ENCODE measurements around the gene FUNDC2. TPM values are rescaled to one million over a fixed set of nuclear protein-coding genes. Genes with fewer than 3 reads are reported as not detected.
A peak's percentile ranks its signal among the peaks of the same experiment; 100 is the strongest.

Gene FUNDC2
- total RNA-seq, 2 donors from 2014 or later: 68.3 to 71.4 TPM

GRCh38 chrX:155023907-155024833, 2.5 kb upstream of the FUNDC2 start:
- TF ChIP-seq, protein P1, sequence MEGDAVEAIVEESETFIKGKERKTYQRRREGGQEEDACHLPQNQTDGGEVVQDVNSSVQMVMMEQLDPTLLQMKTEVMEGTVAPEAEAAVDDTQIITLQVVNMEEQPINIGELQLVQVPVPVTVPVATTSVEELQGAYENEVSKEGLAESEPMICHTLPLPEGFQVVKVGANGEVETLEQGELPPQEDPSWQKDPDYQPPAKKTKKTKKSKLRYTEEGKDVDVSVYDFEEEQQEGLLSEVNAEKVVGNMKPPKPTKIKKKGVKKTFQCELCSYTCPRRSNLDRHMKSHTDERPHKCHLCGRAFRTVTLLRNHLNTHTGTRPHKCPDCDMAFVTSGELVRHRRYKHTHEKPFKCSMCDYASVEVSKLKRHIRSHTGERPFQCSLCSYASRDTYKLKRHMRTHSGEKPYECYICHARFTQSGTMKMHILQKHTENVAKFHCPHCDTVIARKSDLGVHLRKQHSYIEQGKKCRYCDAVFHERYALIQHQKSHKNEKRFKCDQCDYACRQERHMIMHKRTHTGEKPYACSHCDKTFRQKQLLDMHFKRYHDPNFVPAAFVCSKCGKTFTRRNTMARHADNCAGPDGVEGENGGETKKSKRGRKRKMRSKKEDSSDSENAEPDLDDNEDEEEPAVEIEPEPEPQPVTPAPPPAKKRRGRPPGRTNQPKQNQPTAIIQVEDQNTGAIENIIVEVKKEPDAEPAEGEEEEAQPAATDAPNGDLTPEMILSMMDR (conservative IDR thresholded peaks at IDR 0.05): no peak
- no peaks in the 10 kb centered on the region for H3K4me1 ChIP-seq (ENCODE audit: control insufficient read depth, insufficient read depth, low read length)
- 96% methylated on average over 5 of the region's 6 CpGs; no CpG with 5 or more reads in 1 of the 2 experiments for WGBS, 2 experiments (ENCODE audit: insufficient coverage in 1 of 2, insufficient read length in 1 of 2)
- no peak for DNase-seq
- H3K4me3 Mint-ChIP-seq: no peak overlapping the region
- H3K27ac Mint-ChIP-seq: no peak overlapping the region
- peaks cover 10% of the 10 kb centered on the region for H3K4me1 Mint-ChIP-seq
- no peaks in the 10 kb centered on the region for H3K9me3 ChIP-seq (ENCODE audit: control insufficient read depth, low read length)
- H3K36me3 Mint-ChIP-seq (ENCODE audit: low read depth): no peaks in the 10 kb centered on the region
- no peaks in the 10 kb centered on the region for H3K27me3 ChIP-seq (ENCODE audit: control insufficient read depth, insufficient read depth, low read length, poor library complexity, severe bottlenecking)
- H3K36me3 ChIP-seq (ENCODE audit: control insufficient read depth, insufficient read depth, low read length): no peaks in the 10 kb centered on the region
- H3K27ac ChIP-seq (ENCODE audit: low read depth, low read length): no peak overlapping the region
- no peak overlapping the region for H3K4me3 ChIP-seq (ENCODE audit: low read length)
- no peaks in the 10 kb centered on the region for H3K27me3 Mint-ChIP-seq (ENCODE audit: insufficient read depth)
- H3K9ac ChIP-seq (ENCODE audit: extremely low read depth, low read length, poor library complexity, severe bottlenecking): no peak overlapping the region
- H3K9me3 Mint-ChIP-seq: peaks cover 39% of the 10 kb centered on the region

DNA sequence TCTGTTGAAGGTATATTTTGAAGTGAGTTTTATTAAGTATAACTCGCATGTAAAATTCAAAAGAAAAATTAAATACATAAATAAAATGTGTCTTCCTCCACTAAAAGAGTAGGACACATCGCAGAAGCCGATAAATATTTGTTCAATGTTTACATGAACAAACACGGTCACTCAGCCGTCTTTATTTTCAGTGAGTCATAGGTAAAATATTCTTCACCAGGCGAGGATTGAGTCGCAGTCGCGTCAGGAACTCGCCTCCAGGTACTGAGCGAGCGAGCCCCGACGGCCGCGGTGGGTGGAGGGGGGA, 271 bp upstream of the FUNDC2 start:
- TF ChIP-seq, protein P1 (conservative IDR thresholded peaks at IDR 0.05): no peak
- no peaks in the 10 kb centered on the region for H3K36me3 ChIP-seq (ENCODE audit: control insufficient read depth, insufficient read depth, low read length)
- peak overlapping the region; percentile 89 for H3K4me3 ChIP-seq (ENCODE audit: low read length)
- H3K36me3 Mint-ChIP-seq (ENCODE audit: low read depth): no peaks in the 10 kb centered on the region
- peak overlapping the region; percentile 93 for H3K27ac ChIP-seq (ENCODE audit: low read depth, low read length)
- peaks cover 48% of the 10 kb centered on the region for H3K9me3 Mint-ChIP-seq
- 2% methylated on average over 15 of the region's 16 CpGs; no CpG with 5 or more reads in 1 of the 2 experiments for WGBS, 2 experiments (ENCODE audit: insufficient coverage in 1 of 2, insufficient read length in 1 of 2)
- H3K4me3 Mint-ChIP-seq: peak overlapping the region; percentile 75
- H3K4me1 ChIP-seq (ENCODE audit: control insufficient read depth, insufficient read depth, low read length): no peaks in the 10 kb centered on the region
- peak overlapping the region; percentile 93 for H3K27ac Mint-ChIP-seq
- no peaks in the 10 kb centered on the region for H3K9me3 ChIP-seq (ENCODE audit: control insufficient read depth, low read length)
- peak overlapping the region; percentile 89 for H3K9ac ChIP-seq (ENCODE audit: extremely low read depth, low read length, poor library complexity, severe bottlenecking)
- DNase-seq: no peak
- no peaks in the 10 kb centered on the region for H3K27me3 Mint-ChIP-seq (ENCODE audit: insufficient read depth)
- no peaks in the 10 kb centered on the region for H3K27me3 ChIP-seq (ENCODE audit: control insufficient read depth, insufficient read depth, low read length, poor library complexity, severe bottlenecking)
- H3K4me1 Mint-ChIP-seq: peaks cover 10% of the 10 kb centered on the region

- 20% methylated on average over 10 of the region's 14 CpGs; no CpG with 5 or more reads in 1 of the 2 experiments for WGBS, 2 experiments (ENCODE audit: insufficient coverage in 1 of 2, insufficient read length in 1 of 2)
- TF ChIP-seq, protein P1 (conservative IDR thresholded peaks at IDR 0.05): no peak
Observed at GRCh38 chrX:155027509-155028066, 944 bp downstream of the FUNDC2 start.

More at GRCh38 chrX:155027509-155028066, 944 bp downstream of the FUNDC2 start:
- Mint-ChIP-seq H3K9me3 (peaks cover 45% of the 10 kb centered on the region), H3K4me3 (peak overlapping the region; percentile 75), H3K27ac (peak overlapping the region; percentile 90), H3K36me3 (ENCODE audit: low read depth) (peaks cover 2% of the 10 kb centered on the region), H3K4me1 (peaks cover 8% of the 10 kb centered on the region), H3K27me3 (ENCODE audit: insufficient read depth) (no peaks in the 10 kb centered on the region)
- Histone ChIP-seq H3K4me1 (ENCODE audit: control insufficient read depth, insufficient read depth, low read length) (no peaks in the 10 kb centered on the region), H3K9ac (ENCODE audit: extremely low read depth, low read length, poor library complexity, severe bottlenecking) (peak overlapping the region; percentile 89), H3K36me3 (ENCODE audit: control insufficient read depth, insufficient read depth, low read length) (no peaks in the 10 kb centered on the region), H3K4me3 (ENCODE audit: low read length) (peak overlapping the region; percentile 89), H3K9me3 (ENCODE audit: control insufficient read depth, low read length) (no peaks in the 10 kb centered on the region), H3K27me3 (ENCODE audit: control insufficient read depth, insufficient read depth, low read length, poor library complexity, severe bottlenecking) (no peaks in the 10 kb centered on the region), H3K27ac (ENCODE audit: low read depth, low read length) (peak overlapping the region; percentile 93)
- no peak for DNase-seq
